ENCODE data around the gene TBPL2. TPM values are rescaled to one million over a fixed set of nuclear protein-coding genes. Genes with fewer than 3 reads are reported as not detected.
A peak's percentile ranks its signal among the peaks of the same experiment; 100 is the strongest.

TBPL2 gene
- total RNA-seq, 6 experiments from 2014 or later = not detected

- intact Hi-C loops (cut with DNase I) = no loop called here
- H3K4me1 ChIP-seq = no peaks in the 10 kb centered on the region
- H3K27ac ChIP-seq = no peak overlapping the region
- DNase-seq = no peak
- TF ChIP-seq CTCF (IDR thresholded peaks at IDR 0.05) (no peak), POLR2A (IDR thresholded peaks at IDR 0.05) (no peak)
- no peak overlapping the region for H3K4me3 ChIP-seq
- 33% methylated on average over 2 of the region's 3 CpGs for WGBS (ENCODE audit: insufficient coverage, low coverage, low lambda C conversion rate, missing lambda C conversion rate)
- H3K36me3 ChIP-seq = no peaks in the 10 kb centered on the region
- ATAC-seq = no peak
- no peaks in the 10 kb centered on the region for H3K9me3 ChIP-seq
- no peaks in the 10 kb centered on the region for H3K27me3 ChIP-seq
Measured at GRCh38 chr14:55448141-55448614, 7.8 kb upstream of the TBPL2 start.

- H3K4me3 ChIP-seq = no peak overlapping the region
- no peaks in the 10 kb centered on the region for H3K36me3 ChIP-seq
- DNase-seq = no peak
- H3K9me3 ChIP-seq = no peaks in the 10 kb centered on the region
- H3K27me3 ChIP-seq = no peaks in the 10 kb centered on the region
- no peak for ATAC-seq
- no peaks in the 10 kb centered on the region for H3K4me1 ChIP-seq
- no peak overlapping the region for H3K27ac ChIP-seq
- 43% methylated on average over 2 of the region's 2 CpGs for WGBS (ENCODE audit: insufficient coverage, low coverage, low lambda C conversion rate, missing lambda C conversion rate)
- intact Hi-C loops (cut with DNase I) = no loop called here
- TF ChIP-seq CTCF (IDR thresholded peaks at IDR 0.05) = no peak
- TF ChIP-seq POLR2A (IDR thresholded peaks at IDR 0.05) = no peak
Measured at GRCh38 chr14:55446833-55447232, 6.4 kb upstream of the TBPL2 start.

GRCh38 chr14:55446127-55446736 lies 5.8 kb upstream of the TBPL2 start:
- Histone ChIP-seq H3K4me1 (no peaks in the 10 kb centered on the region), H3K27ac (no peak overlapping the region), H3K27me3 (no peaks in the 10 kb centered on the region), H3K4me3 (no peak overlapping the region), H3K36me3 (no peaks in the 10 kb centered on the region), H3K9me3 (no peaks in the 10 kb centered on the region)
- 20% methylated on average over 5 of the region's 5 CpGs for WGBS (ENCODE audit: insufficient coverage, low coverage, low lambda C conversion rate, missing lambda C conversion rate)
- DNase-seq = no peak
- peak; percentile 79 to 89 (median 83) for ATAC-seq
- intact Hi-C loops (cut with DNase I) = no loop called here
- no peak for TF ChIP-seq POLR2A (IDR thresholded peaks at IDR 0.05)
- peak; percentile 51 to 66 (median 62) for TF ChIP-seq CTCF (IDR thresholded peaks at IDR 0.05)

- Histone ChIP-seq H3K27me3 (no peaks in the 10 kb centered on the region), H3K4me3 (no peak overlapping the region), H3K36me3 (no peaks in the 10 kb centered on the region), H3K27ac (no peak overlapping the region), H3K9me3 (no peaks in the 10 kb centered on the region), H3K4me1 (no peaks in the 10 kb centered on the region)
- TF ChIP-seq CTCF (IDR thresholded peaks at IDR 0.05) (no peak), POLR2A (IDR thresholded peaks at IDR 0.05) (no peak)
- WGBS (ENCODE audit: insufficient coverage, low coverage, low lambda C conversion rate, missing lambda C conversion rate) = 81% methylated on average over 9 of the region's 9 CpGs
- intact Hi-C loops (cut with DNase I) = no loop called here
- DNase-seq (no peak), ATAC-seq (no peak)
Measured at GRCh38 chr14:55441286-55441685, 870 bp upstream of the TBPL2 start.

All from right lobe of liver (tissue), 6 donors.